GM19463 (cell line): ENCODE data around the gene OR1E2.
"Not testable (repeated sequence)": the region's sequence is repeated elsewhere in the genome, so short reads cannot be mapped to it uniquely, and the experiment has no call there.

Source experiments
- ATAC-seq: cut with Tn5 transposase; IDR thresholded peaks from one replicate; pipeline ENCODE4 v1.9.1; 2021; ENCODE audit warnings: mild to moderate bottlenecking, moderate library complexity; ENCODE audit not compliant: unreplicated experiment

OR1E2 gene

GRCh38 chr17:3433741-3434140, at the start of gene OR1E2:
Gene OR1E2 (minus strand): TSS chr17:3433841. CDS start chr17:3433841, 0 bp downstream.
- ATAC-seq, result no peak

GRCh38 chr17:3482852-3483251, 49.2 kb upstream of the OR1E2 start:
- ATAC-seq, result no peak

DNA sequence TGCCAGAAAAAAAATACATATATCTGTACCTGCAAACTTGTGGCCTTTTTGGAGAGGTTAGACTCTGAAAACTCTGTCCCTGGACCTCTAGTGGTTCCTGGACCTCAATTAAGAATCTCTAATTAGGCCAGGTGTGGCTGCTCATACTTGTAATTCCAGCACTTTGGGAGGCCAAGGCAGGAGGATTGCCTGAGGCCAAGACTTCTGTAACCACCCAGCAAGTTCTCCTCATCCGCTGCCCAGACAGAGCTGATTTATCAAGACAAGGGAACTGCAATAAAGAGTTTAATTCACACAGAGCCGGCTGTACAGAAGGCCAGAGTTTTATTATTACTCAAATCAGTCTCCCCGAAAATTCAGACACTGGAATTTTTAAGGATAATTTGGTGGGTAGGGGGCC, 46.3 kb upstream of the OR1E2 start:
- ATAC-seq, result no peak

DNA sequence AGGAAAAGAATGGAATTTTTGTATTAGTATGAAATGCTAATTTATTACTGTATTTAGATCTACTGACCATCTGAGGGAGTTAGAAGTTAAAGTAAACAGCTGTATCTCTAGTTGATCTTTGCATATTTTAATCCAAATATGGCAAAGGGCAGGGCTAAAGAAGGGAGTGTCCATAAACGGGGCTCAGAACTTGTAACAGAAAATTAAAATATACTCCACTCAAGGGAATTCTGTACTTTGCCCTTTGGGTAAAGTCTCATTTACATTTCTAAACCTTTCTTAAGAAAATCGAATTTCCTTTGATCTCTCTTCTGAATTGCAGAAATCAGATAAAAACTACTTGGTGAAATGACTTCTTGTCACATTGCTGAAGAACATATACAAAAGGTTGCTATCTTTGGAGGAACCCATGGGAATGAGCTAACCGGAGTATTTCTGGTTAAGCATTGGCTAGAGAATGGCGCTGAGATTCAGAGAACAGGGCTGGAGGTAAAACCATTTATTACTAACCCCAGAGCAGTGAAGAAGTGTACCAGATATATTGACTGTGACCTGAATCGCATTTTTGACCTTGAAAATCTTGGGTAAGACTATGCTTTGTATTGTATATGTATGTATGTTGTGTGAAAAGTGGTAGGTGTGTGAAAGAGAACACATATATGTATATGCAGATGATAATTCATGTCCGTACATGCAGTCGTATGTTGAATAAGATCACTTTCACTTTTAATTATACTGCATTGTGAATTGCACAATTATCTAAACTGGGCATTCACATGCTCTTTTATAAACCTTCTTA, 42.4 kb upstream of the OR1E2 start, which contains the start of gene ASPA:
ASPA (plus strand) TSS at position 186 of the 799 bp plus-strand sequence; CDS start at position 349, 163 bp downstream.
- ATAC-seq, result no peak

- ATAC-seq, result no peak
Measured at GRCh38 chr17:3475251-3475685, 41.6 kb upstream of the OR1E2 start.

DNA sequence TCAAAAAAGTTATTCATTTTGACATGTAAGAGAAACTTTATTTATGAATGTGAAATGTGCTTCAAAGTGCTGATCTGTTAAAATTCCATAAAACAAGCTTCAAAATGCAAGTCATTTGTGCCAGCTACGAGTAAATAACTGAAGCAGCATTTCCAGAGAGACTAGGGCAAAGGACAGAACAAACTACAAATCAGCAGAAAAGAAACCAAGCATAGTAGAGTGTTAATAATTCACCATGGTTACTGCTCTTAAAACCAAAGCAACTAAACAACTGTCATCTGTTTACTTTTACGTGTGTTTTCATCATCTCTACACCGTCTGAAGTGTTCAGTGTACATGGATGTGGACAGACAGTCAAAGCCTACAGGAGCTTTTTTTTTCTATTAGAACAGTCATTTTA, 40.6 kb upstream of the OR1E2 start:
- no peak for ATAC-seq

DNA sequence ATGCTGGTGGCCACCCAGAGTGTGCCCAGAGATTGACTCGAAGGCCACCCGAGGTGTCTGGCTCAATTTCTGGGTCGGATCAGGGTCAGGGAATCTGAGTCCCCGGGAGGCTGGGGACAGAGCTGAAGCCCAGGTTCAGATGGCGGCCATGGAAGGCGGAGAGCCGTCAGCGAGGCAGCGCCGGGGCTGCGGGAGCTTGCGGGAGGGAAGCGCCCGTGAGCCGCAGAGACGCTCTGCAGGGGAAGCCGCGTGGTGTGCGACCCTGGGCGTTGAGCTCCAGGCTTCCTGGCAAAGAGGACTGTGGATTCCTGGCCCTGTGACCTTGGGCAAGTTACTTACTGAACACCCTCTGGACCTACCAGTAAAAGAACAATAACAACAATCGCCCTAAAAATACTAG, 38.5 kb upstream of the OR1E2 start:
- no peak for ATAC-seq

- no peak for ATAC-seq
Measured at GRCh38 chr17:3471599-3471998, 38.0 kb upstream of the OR1E2 start, which contains the start of gene SPATA22. Gene SPATA22 (minus strand): TSS chr17:3471819. CDS start chr17:3469325, 2,494 bp downstream.

GRCh38 chr17:3469529-3469928, 35.9 kb upstream of the OR1E2 start:
- ATAC-seq, result no peak

DNA sequence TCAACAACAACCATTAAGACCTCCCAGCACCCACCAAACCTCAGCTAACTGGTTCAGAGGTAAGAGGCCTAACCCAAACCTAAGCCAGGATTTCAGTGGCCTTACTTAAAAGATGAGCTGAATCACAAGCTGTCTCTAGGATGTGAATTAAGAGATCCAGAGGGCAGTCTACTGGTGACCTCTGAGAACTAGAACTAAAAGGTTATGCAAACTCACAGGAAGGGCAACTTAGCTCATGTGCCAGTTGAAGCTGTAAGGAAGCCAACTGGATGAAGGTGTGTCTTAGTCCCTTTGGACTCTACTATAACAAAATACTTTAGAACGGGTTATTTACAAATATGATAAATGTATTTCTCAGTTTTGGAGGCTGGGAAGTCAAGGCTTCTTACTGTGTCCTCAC, 32.7 kb upstream of the OR1E2 start:
- not testable (repeated sequence) for ATAC-seq

GRCh38 chr17:3448059-3448665, 14.5 kb upstream of the OR1E2 start:
- ATAC-seq, result no peak

- no peak for ATAC-seq
Measured at GRCh38 chr17:3447625-3448024, 14.0 kb upstream of the OR1E2 start.

DNA sequence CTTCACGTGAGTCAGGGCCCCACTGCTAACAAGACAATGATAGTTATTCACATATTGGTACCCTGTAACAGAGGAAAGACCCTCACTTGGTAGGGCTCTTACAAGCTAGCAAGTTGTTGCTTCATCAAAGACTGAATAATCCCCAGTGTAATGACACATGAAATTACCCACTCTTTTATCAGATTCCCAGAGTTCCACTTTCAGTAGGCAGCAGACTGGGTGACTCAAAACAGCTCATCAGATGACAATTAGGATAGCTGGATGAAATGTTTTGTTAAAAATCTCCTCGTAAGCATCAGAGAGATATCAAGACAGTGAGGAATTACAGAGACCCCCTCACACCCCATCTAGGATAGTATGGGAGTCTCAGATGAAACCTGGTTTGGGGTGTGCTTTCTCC, 6.8 kb upstream of the OR1E2 start:
- no peak for ATAC-seq

DNA sequence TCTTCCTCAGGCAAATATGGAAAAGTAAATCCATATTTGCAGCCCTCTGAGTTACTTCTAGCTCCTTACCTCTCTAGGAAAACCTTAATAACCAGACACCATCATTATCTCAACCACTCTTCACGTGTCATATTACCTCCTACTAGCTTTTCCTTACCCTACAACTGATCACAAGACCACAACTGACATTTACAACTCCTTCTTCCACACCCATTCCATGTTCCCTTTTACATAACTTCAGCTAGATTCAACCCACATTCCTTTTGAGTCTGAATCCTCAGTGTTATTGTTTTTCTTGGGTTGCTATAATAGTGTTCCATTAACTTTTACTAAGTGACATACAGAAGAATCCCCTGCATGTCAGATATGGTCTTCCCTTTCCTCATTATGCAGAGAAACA, 4.7 kb upstream of the OR1E2 start:
- ATAC-seq, result no peak

- not testable (repeated sequence) for ATAC-seq
Measured at GRCh38 chr17:3433215-3433614, 426 bp downstream of the OR1E2 start.

DNA sequence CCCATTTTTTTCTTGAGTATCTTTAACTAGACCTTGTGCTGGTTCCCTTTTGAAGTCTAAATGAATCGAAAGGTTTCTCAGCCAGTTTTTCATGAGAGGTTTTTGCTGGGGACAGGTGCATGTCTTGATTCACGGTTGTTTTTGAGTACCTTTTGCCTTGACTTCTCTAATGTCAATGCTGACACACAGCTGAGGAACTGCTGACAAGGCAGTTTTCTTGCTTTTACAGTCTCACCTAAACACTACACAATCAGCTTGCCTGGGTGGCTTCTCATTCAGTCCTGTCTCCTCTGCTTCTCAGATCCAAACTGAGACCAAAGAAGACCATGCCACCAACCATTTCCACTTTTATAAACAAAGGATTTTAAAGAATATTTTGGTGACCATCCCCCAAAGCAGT, 15.4 kb downstream of the OR1E2 start:
- no peak for ATAC-seq

DNA sequence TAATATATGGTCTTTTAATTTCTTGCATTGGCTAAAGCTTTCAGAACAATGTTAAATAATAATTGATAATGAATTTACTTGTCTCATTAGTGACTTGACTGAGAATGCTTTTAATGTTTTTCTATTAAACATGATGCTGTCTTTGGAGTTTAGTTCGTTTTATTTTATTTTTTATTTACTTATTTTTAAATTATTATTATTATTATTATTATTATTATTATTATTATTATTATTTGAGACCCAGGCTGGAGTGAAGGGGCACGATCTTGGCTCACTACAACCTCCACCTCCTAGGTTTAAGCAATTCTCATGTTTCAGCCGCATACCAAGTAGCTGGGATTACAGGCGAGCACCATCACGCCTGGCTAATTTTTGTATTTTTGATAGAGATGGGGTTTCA, 18.0 kb downstream of the OR1E2 start:
- no peak for ATAC-seq

DNA sequence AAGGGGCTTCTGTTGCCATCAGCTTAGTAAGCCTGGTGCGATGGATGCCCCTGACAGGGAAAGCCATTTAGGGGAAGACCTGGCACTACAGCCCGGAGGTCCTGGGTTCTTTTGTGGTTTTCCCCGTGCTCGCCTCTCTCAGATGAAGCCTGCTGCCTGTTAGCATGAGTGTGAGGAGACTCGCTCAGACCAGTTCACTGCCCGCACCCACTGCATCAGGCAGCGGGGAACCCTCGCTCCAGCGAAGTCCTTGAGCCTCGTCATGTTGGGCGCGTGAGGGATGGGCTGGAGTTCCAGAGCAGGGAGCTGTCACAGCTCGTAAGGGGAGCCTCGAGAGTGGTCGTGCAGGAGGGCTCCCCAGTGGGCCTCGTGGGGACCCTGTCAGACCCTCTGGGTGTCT, 21.4 kb downstream of the OR1E2 start:
- ATAC-seq, result not testable (repeated sequence)

DNA sequence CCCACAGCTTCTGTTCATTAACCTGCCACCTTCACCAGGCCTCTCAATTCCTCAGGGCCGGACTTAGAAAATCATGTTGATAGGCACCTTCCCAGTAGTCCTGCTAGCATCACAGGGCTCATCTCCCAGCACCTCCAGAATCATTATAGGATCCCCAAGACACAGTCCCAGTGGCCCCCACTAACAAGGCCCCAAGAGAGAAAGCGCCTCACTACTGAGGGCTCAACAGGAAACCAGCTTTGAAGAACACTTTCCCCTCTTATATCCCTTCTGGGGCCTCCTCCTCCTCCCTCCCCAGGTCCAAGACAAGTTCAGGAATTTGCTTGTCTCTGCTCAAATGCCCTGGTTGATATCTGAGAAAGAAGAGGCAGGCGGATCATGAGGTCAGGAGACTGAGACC, 22.6 kb downstream of the OR1E2 start, which contains the start of gene OR3A3:
OR3A3 (plus strand) TSS at position 301 of the 400 bp plus-strand sequence.
- ATAC-seq, result no peak

DNA sequence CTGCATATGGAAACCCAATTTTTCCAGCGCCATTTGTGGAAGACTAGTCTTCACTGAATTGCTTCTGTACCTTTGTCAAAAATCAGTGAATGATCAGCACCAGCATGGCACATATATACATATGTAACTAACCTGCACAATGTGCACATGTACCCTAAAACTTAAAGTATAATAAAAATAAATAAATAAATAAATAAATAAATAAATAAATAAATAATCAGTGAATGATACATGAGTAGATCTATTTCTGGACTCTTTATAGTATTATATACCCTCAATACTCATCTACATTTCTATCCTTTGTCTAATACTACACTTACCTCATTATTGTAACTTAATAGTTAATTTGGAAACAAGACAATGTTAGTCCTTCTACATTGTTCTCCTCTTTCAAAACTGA, 29.8 kb downstream of the OR1E2 start:
- not testable (repeated sequence) for ATAC-seq

- no peak for ATAC-seq
Measured at GRCh38 chr17:3401786-3402185, 31.9 kb downstream of the OR1E2 start.

GRCh38 chr17:3400055-3400454, 33.6 kb downstream of the OR1E2 start:
- no peak for ATAC-seq
